EL (cell line): ENCODE data around the gene NPAS3.

Experiments used
- DNase-seq: peaks from one replicate; pipeline ENCODE4 v3.0.0-alpha.2; 2016

Gene NPAS3

GRCh38 chr14:33454022-33454595 lies 515.4 kb downstream of the NPAS3 start:
- no peak for DNase-seq

GRCh38 chr14:33454707-33455106 lies 516.0 kb downstream of the NPAS3 start:
- DNase-seq, result no peak

GRCh38 chr14:33455654-33456345 lies 517.1 kb downstream of the NPAS3 start:
- peak; percentile 13 for DNase-seq

GRCh38 chr14:33457021-33457420 lies 518.3 kb downstream of the NPAS3 start:
- peak; percentile 3 for DNase-seq

DNA sequence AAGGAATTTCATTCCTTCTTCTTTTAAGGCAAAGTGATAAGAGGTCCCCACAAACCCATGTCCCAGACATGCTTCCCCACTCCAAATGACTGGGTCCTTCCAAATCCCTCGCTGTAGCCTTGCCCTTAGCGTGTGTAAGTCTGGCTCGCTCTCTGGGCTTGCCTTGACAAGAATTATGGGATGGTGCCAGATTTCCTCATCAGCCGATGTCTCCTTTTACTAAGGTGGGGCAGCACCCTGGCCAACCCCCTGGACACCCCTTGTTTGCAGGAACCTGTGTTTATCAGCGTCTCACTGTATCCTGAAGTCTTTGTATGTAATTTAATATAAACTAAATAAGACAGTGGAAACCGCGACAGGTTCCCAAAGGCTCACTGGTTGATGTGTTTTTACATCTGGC lies 518.9 kb downstream of the NPAS3 start:
- no peak for DNase-seq

DNA sequence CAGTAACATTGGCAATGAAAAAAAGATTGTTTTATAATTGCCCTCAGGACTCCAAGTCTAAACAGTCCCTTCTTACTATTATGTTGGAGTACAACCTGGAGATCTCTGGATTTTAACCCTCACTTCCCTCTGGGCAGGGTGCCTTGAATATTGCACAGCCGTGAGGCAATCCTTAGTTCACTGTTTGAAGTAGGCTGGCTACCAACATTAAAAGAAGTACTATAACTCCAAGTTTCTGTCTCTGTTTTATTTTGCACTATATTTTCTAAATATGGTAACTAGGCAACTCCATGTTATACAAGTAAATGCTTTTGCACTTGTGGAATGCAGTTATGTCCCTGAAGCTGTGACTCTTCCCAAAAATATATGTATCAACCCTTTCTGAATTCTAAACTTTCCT lies 521.5 kb downstream of the NPAS3 start:
- no peak for DNase-seq

DNA sequence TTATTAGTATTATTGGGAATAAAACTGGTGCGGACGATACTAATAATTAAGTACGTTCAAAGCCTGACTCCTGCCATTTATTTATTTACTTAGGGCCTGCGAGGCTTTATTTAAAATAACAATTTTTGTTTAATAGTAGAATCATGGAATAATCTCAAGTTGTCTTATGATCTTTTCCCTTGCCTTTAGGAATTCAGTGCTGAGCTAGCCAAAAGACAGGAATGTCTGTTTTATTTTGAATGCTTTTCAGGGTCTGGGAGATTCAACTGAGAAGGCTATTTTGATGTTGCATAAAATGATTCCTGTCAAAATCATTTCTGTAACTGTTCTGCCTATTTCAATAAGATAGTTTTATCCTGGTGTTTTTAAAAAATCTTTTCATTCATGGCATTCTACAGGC lies 522.4 kb downstream of the NPAS3 start:
- DNase-seq, result no peak

GRCh38 chr14:33463731-33464130 lies 525.1 kb downstream of the NPAS3 start:
- DNase-seq, result no peak

DNA sequence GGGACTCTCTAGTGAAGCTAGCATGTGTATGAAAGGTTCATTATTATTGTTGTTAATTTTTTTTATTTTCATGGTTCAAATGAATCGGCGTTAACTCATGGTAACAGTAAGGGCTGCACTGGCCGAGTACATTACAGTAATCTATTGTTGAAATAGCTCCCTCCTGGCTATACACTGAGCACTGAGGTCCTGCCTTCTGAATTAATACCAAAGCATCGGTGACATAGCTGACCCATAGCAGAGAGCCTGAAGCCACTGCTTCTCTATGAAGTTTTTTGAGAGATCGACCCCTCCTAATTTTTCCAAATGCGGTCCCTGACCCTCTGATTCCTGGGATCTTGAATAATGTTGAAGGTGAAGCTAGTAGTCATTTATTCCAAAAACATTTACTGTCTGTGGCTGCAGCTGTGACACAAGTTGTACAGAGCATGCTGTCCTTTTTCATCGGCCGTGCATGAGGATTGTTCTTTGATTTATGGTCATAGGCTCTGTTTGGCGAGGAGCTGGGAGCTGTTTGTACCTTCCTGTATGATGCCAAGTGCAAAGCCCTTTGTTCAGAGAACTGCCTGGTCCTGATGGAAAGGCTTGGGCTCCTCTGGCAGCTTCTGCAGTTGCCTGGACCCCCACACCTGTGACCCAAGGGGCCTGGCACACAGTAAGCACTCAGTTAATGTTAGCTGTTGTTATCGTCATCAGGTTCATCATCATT lies 525.7 kb downstream of the NPAS3 start:
- no peak for DNase-seq

GRCh38 chr14:33465846-33466700 lies 527.4 kb downstream of the NPAS3 start:
- DNase-seq, result peak; percentile 39

- DNase-seq, result no peak
These were observed 529.3 kb downstream of the NPAS3 start for GRCh38 chr14:33467971-33468370.

DNA sequence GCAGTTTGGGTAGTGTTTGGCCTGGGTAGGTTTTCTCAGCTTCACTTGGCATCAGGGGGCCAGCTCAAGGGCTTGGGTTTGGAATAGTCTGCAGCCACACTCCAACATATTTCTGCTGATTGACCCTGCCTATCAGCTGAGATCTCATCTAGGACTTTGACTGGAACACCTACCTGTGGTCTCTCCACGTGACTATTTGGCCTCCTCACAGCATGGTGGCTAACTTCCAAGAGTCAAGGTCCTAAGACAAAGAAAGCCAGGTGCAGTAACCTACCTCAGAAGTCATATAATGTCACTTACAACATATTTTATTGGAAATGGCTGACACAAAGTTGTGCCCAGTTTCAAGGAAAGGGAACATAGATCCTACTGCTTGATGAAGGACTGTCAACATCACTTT lies 531.2 kb downstream of the NPAS3 start:
- no peak for DNase-seq

DNA sequence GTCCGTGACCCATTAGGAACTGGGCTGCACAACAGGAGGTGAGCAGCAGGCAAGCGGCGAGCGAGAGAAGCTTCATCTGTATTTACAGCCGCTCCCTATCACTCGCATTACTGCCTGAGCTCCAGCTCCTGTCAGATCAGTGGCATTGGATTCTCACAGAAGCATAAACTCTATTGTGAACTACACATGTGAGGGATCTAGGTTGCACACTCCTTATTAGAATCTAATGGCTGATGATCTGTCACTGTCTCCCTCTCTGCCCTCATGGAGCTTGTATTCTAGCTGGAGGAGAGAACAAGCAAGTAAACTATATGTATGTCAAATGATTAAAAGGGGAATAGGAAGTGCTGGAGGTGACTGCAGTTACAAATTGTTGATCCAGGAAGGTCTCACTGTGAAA lies 533.1 kb downstream of the NPAS3 start:
- DNase-seq, result no peak

DNA sequence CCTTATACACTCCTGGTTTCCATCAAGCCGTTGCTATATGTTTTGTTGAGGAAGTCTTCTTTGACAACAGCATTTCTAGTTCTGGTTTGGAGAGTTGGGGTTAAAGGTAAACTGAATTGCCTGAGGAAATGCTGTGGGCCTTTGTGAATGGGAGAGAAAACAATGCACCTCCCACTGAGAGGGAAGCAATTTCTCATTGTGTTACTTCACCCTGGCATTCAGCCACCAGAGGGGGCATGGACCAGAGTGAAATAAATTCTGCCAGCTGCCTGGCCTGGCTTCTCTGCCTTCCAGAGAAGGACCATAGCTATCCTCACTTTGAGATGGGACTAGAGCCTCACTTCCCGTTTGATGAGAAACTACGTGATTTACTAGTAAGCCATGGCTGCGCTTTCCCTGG lies 536.9 kb downstream of the NPAS3 start:
- DNase-seq, result peak; percentile 69

DNA sequence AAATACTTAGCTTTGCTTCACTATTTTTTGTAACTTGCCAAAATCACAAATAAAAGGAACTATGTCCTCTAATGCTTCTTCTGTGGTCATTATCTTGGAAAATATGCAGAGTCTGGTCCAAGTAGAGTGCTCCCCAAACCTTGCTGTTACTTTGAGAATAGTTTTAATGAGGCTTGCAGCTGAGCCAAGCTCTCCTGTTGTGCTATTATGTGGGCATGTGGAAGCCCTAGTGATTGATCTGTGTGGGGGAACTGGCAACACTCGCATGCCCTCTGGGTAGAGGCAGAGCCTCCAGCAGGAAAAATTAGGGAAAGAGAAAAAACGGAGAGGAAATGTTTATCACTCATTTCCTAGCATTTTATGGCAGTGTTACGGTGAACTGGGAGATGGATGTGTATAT lies 539.1 kb downstream of the NPAS3 start:
- no peak for DNase-seq

DNA sequence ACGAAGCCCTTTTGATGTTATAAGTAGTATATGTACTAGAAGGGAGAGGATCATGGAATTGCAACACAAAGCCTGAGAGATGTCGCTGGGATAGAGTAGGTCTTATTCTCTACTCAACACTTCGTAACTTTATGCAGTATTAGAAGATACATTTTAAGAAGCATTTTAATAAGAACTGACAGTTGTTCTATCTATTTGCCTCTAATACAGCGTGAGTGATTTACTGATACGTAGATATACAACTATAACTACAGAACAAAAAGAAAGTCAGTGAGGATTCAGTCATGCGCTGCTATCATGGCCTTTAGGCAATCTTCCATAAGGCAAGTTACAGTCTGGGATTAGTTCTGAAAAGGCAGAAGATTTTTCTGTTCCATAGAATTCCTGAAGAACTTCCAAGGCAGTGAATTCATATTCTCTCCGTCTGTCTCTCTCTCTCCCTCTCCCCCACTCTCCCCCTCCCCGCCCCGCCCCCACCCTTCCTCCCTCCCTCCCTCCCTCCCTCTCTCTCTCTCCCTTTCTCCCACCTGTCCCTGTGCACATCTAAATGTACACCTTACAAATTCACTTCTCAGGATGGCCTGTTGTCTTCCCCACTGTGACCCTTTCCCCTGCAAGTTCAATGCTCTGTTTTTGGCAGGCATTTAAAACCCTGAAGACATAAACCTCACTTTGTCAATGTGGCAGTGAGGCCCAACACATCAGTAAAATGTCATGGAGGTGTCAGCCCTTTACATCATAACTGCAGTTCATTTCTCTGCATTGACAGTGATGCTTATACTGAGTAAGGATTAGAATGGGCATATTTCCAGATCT lies 541.6 kb downstream of the NPAS3 start:
- DNase-seq, result no peak

GRCh38 chr14:33480887-33481184 lies 542.2 kb downstream of the NPAS3 start:
- no peak for DNase-seq

- DNase-seq, result no peak
These were observed 544.4 kb downstream of the NPAS3 start for GRCh38 chr14:33483110-33483509.

DNA sequence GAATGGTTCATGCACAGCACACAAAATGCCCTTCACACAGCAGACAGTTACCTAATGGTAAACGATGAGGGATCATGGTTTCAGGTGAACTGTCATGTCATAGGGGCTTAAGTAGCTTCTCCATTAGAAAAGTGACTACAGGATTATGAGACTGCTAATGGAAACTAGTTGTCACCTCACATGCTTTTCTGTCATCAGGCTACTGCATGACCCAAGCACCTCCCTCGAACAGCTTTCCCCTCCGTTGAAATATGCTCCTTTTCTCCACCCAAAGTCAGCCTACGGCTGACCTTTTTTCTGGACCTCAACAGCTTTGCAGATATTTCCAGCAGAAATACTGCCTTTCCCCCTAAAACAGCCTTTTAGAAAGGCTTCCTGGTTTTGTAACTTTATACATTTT lies 544.9 kb downstream of the NPAS3 start:
- DNase-seq, result no peak

- DNase-seq, result no peak
These were observed 545.6 kb downstream of the NPAS3 start for GRCh38 chr14:33484264-33484663.

- DNase-seq, result no peak
These were observed 547.7 kb downstream of the NPAS3 start for GRCh38 chr14:33486332-33486890.

DNA sequence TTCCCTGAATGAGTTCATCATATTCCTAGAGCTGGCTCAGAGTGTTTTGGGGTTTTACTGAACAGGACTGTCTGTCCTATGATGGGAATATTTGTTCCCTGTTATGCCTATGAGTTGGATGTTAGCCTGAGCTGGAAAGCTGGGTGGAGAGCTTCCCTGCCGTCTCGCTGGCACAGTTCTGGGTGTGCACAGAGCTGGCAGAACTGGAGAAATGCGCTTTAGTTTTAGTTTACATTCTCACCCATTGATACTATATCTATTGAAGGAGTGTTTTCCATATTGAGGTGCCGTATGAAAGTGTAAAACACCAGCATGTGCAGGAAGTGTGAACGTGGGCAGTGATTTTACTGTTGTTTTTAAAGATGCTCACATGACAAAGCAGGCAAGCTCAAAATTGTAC lies 549.9 kb downstream of the NPAS3 start:
- DNase-seq, result no peak
